ENCODE measurements around the gene C1orf232.

DNA sequence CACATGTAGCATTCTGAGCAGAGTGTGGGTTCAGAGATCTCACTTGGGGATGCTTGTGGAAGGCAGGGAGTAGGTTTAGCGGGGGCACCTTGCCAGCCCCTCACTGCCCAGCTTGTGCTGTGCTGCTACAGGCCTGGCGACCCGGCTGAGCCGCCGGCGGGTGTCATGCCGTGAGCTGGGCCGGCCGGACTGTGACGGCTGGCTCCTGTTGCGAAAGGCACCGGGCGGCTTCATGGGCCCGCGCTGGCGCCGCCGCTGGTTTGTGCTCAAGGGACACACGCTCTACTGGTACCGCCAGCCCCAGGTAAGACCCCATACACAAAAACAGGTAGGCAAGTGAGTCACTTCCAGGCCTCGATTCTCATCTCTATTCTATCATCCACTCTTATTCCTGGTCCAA lies 16.1 kb upstream of the C1orf232 start:
- no peak for TF ChIP-seq CTCF (IDR thresholded peaks at IDR 0.05; ENCODE audit: low read depth, low read length, missing input control)
- TF ChIP-seq ZBTB33 (IDR thresholded peaks at IDR 0.05): no peak
- no peak for TF ChIP-seq YY1 (IDR thresholded peaks at IDR 0.05)

Measured in liver (tissue), 2 donors.